ENCODE measurements around the gene NSMF.

DNA sequence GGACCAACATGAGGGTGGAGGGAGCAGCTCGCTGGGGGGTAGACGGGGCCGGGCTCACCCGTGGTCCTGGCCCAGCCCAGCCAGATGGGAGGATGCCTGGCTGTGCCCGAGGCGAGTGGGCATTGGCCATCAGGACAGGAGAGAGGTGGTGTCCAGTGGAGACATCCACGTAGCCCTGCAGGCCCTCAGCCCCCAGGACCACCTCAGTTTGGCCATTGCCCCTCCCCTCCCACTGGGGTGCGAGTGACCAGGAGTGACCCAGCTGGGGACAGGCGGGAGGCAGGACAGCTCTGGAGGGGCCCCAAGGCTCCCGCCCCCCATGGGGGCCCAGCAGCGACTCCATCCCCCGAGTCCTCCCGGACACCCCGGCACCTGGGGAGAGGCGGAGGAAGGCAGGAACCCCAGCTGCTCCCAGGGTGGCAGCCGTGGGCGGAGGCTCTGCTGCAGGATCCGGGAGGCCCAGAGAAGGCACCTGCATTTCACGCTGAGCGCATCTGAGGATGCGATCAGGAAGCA is 27.7 kb downstream of the NSMF start:
- TF ChIP-seq, protein P1, sequence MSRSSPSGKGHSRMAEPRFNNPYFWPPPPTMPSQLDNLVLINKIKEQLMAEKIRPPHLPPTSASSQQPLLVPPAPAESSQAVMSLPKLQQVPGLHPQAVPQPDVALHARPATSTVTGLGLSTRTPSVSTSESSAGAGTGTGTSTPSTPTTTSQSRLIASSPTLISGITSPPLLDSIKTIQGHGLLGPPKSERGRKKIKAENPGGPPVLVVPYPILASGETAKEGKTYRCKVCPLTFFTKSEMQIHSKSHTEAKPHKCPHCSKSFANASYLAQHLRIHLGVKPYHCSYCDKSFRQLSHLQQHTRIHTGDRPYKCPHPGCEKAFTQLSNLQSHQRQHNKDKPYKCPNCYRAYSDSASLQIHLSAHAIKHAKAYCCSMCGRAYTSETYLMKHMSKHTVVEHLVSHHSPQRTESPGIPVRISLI (tag by site-specific recombination; IDR thresholded peaks at IDR 0.05) = no peak
- TF ChIP-seq, protein P2, sequence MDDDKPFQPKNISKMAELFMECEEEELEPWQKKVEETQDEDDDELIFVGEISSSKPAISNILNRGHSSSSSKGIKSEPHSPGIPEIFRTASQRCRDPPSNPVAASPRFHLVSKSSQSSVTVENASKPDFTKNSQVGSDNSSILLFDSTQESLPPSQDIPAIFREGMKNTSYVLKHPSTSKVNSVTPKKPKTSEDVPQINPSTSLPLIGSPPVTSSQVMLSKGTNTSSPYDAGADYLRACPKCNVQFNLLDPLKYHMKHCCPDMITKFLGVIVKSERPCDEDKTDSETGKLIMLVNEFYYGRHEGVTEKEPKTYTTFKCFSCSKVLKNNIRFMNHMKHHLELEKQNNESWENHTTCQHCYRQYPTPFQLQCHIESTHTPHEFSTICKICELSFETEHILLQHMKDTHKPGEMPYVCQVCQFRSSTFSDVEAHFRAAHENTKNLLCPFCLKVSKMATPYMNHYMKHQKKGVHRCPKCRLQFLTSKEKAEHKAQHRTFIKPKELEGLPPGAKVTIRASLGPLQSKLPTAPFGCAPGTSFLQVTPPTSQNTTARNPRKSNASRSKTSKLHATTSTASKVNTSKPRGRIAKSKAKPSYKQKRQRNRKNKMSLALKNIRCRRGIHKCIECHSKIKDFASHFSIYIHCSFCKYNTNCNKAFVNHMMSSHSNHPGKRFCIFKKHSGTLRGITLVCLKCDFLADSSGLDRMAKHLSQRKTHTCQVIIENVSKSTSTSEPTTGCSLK (tag by site-specific recombination; IDR thresholded peaks at IDR 0.05) = no peak
- TF ChIP-seq, protein P3, sequence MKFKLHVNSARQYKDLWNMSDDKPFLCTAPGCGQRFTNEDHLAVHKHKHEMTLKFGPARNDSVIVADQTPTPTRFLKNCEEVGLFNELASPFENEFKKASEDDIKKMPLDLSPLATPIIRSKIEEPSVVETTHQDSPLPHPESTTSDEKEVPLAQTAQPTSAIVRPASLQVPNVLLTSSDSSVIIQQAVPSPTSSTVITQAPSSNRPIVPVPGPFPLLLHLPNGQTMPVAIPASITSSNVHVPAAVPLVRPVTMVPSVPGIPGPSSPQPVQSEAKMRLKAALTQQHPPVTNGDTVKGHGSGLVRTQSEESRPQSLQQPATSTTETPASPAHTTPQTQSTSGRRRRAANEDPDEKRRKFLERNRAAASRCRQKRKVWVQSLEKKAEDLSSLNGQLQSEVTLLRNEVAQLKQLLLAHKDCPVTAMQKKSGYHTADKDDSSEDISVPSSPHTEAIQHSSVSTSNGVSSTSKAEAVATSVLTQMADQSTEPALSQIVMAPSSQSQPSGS (tag by site-specific recombination; IDR thresholded peaks at IDR 0.05; ENCODE audit: low read depth) = no peak
- TF ChIP-seq, protein P4, sequence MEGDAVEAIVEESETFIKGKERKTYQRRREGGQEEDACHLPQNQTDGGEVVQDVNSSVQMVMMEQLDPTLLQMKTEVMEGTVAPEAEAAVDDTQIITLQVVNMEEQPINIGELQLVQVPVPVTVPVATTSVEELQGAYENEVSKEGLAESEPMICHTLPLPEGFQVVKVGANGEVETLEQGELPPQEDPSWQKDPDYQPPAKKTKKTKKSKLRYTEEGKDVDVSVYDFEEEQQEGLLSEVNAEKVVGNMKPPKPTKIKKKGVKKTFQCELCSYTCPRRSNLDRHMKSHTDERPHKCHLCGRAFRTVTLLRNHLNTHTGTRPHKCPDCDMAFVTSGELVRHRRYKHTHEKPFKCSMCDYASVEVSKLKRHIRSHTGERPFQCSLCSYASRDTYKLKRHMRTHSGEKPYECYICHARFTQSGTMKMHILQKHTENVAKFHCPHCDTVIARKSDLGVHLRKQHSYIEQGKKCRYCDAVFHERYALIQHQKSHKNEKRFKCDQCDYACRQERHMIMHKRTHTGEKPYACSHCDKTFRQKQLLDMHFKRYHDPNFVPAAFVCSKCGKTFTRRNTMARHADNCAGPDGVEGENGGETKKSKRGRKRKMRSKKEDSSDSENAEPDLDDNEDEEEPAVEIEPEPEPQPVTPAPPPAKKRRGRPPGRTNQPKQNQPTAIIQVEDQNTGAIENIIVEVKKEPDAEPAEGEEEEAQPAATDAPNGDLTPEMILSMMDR (tag by site-specific recombination; IDR thresholded peaks at IDR 0.05) = no peak

Measured in HEK293 (cell line).